H9 (cell line): ENCODE measurements around the gene IGFLR1. TPM values are rescaled to one million over a fixed set of nuclear protein-coding genes. Genes with fewer than 3 reads are reported as not detected.
"Not testable (repeated sequence)": the region's sequence is repeated elsewhere in the genome, so short reads cannot be mapped to it uniquely, and the experiment has no call there.

ENCODE experiments used
- DNase-seq: peaks from one replicate; pipeline ENCODE4 v3.0.0-alpha.2; 2017
- H2AFZ ChIP-seq: one replicate; pipeline ENCODE4 v1.6.1; 2013; ENCODE audit warnings: mild to moderate bottlenecking, low read length, control low read depth, moderate library complexity
- H2AK5ac ChIP-seq: 2 replicates; pipeline ENCODE4 v1.6.1; 2013; ENCODE audit warnings: low read length, control low read depth, mixed read lengths; ENCODE audit not compliant: insufficient read length
- H2BK120ac ChIP-seq: one replicate; pipeline ENCODE4 v1.6.1; 2013; ENCODE audit warnings: low read depth, mild to moderate bottlenecking, low read length, control low read depth, inconsistent platforms; ENCODE audit not compliant: poor library complexity, severe bottlenecking
- H2BK12ac ChIP-seq: 2 replicates; pipeline ENCODE4 v1.6.1; 2013; ENCODE audit warnings: low read length, control low read depth, mixed read lengths, low read depth; ENCODE audit not compliant: insufficient read length
- H2BK15ac ChIP-seq: 2 replicates; pipeline ENCODE4 v1.6.1; 2013; ENCODE audit warnings: low read depth, low read length, control low read depth
- H2BK20ac ChIP-seq: one replicate; pipeline ENCODE4 v1.6.1; 2013; ENCODE audit warnings: low read depth, mild to moderate bottlenecking, low read length, control low read depth, inconsistent platforms; ENCODE audit not compliant: poor library complexity, severe bottlenecking
- H2BK5ac ChIP-seq: 2 replicates; pipeline ENCODE4 v1.6.1; 2013; ENCODE audit warnings: low read length, control low read depth, mixed read lengths; ENCODE audit not compliant: insufficient read length
- H3K14ac ChIP-seq: 2 replicates; pipeline ENCODE4 v1.6.1; 2013; ENCODE audit warnings: low read length, control low read depth; ENCODE audit not compliant: insufficient read depth
- H3K18ac ChIP-seq: 2 replicates; pipeline ENCODE4 v1.6.1; 2013; ENCODE audit warnings: low read depth, mild to moderate bottlenecking, mixed read lengths, low read length, control low read depth; ENCODE audit not compliant: insufficient read length
- H3K23ac ChIP-seq: 2 replicates; pipeline ENCODE4 v1.6.1; 2013; ENCODE audit warnings: low read length, control low read depth, mixed read lengths, low read depth; ENCODE audit not compliant: insufficient read length
- H3K23me2 ChIP-seq: 2 replicates; pipeline ENCODE4 v1.6.1; 2013; ENCODE audit warnings: low read depth, mild to moderate bottlenecking, mixed read lengths, low read length, control low read depth; ENCODE audit not compliant: insufficient read length, poor library complexity, severe bottlenecking
- H3K27ac ChIP-seq: 2 replicates; pipeline ENCODE4 v1.5.1; 2013; ENCODE audit warnings: low read length, control low read depth, mixed read lengths, low read depth; ENCODE audit not compliant: insufficient read length
- H3K27me3 ChIP-seq: 2 replicates; pipeline ENCODE4 v1.6.1; 2013; ENCODE audit warnings: low read length, control low read depth, inconsistent platforms; ENCODE audit not compliant: insufficient read depth
- H3K4ac ChIP-seq: 2 replicates; pipeline ENCODE4 v1.6.1; 2013; ENCODE audit warnings: low read depth, mild to moderate bottlenecking, control low read depth, inconsistent platforms, low read length, moderate library complexity
- H3K4me1 ChIP-seq: 2 replicates; pipeline ENCODE4 v1.6.1; 2013; ENCODE audit warnings: low read length, control low read depth, inconsistent platforms; ENCODE audit not compliant: insufficient read depth
- H3K4me2 ChIP-seq: 2 replicates; pipeline ENCODE4 v1.6.1; 2013; ENCODE audit warnings: low read length, control low read depth, mixed read lengths; ENCODE audit not compliant: insufficient read length, insufficient read depth
- H3K56ac ChIP-seq: 2 replicates; pipeline ENCODE4 v1.6.1; 2013; ENCODE audit warnings: low read depth, mild to moderate bottlenecking, mixed read lengths, low read length, control low read depth; ENCODE audit not compliant: insufficient read length
- H3K79me1 ChIP-seq: 2 replicates; pipeline ENCODE4 v1.6.1; 2013; ENCODE audit warnings: low read depth, mild to moderate bottlenecking, moderate library complexity, low read length, control low read depth, inconsistent platforms; ENCODE audit not compliant: insufficient read depth, poor library complexity, severe bottlenecking
- H3K79me2 ChIP-seq: 2 replicates; pipeline ENCODE4 v1.6.1; 2013; ENCODE audit warnings: low read length, control low read depth, inconsistent platforms; ENCODE audit not compliant: insufficient read depth
- H3K9ac ChIP-seq: 2 replicates; pipeline ENCODE4 v1.6.1; 2013; ENCODE audit warnings: low read length, control low read depth, mixed read lengths; ENCODE audit not compliant: insufficient read length; ENCODE audit errors: extremely low read depth
- H3K9me3 ChIP-seq: one replicate; pipeline ENCODE4 v1.6.1; 2013; ENCODE audit warnings: low read depth, low read length, inconsistent platforms; ENCODE audit not compliant: control insufficient read depth
- H3T11ph ChIP-seq: one replicate; pipeline ENCODE4 v1.6.1; 2013; ENCODE audit warnings: mild to moderate bottlenecking, low read length, control low read depth, inconsistent platforms
- H4K20me1 ChIP-seq: one replicate; pipeline ENCODE4 v1.6.1; 2013; ENCODE audit not compliant: control insufficient read depth, insufficient read length, insufficient read depth
- H4K5ac ChIP-seq: 2 replicates; pipeline ENCODE4 v1.6.1; 2013; ENCODE audit warnings: low read depth, mild to moderate bottlenecking, mixed read lengths, low read length, control low read depth; ENCODE audit not compliant: insufficient read length
- H4K8ac ChIP-seq: replicated peaks from 2 replicates; pipeline ENCODE4 v1.6.1; 2013; ENCODE audit warnings: low read length, control low read depth, mixed read lengths, low read depth; ENCODE audit not compliant: insufficient read length
- H4K91ac ChIP-seq: 2 replicates; pipeline ENCODE4 v1.6.1; 2013; ENCODE audit warnings: low read depth, mild to moderate bottlenecking, moderate library complexity, mixed read lengths, low read length, control low read depth; ENCODE audit not compliant: insufficient read length
- H3K27ac Mint-ChIP-seq, 3 experiments: 2 replicates in 2 of 3; 3 replicates in 1 of 3; pipeline ENCODE4 v1.8.0; 2020 to 2021; ENCODE audit warnings: mixed read lengths in 3 of 3, mild to moderate bottlenecking in 1 of 3, moderate library complexity in 1 of 3
- H3K27me3 Mint-ChIP-seq: 2 replicates; pipeline ENCODE4 v1.8.0; 2021; ENCODE audit warnings: low read depth, mild to moderate bottlenecking, moderate library complexity, mixed read lengths
- H3K36me3 Mint-ChIP-seq, 3 experiments: 2 replicates in 2 of 3; 3 replicates in 1 of 3; pipeline ENCODE4 v1.8.0; 2020 to 2021; ENCODE audit warnings: low read depth in 3 of 3, mixed read lengths in 3 of 3; ENCODE audit not compliant: insufficient read depth in 1 of 3
- H3K4me1 Mint-ChIP-seq, 2 experiments: 2 replicates each; pipeline ENCODE4 v1.8.0; 2020; ENCODE audit warnings: mixed read lengths in 2 of 2
- H3K4me3 Mint-ChIP-seq, 2 experiments: 2 replicates in 1 of 2; 3 replicates in 1 of 2; pipeline ENCODE4 v1.8.0; 2020 to 2021; ENCODE audit warnings: mild to moderate bottlenecking in 2 of 2, mixed read lengths in 2 of 2, moderate library complexity in 1 of 2
- H3K9me3 Mint-ChIP-seq, 2 experiments: 2 replicates in 1 of 2; 3 replicates in 1 of 2; pipeline ENCODE4 v1.8.0; 2020; ENCODE audit warnings: mild to moderate bottlenecking in 2 of 2, mixed read lengths in 2 of 2, moderate library complexity in 1 of 2
- WGBS: extraction: QIAGEN DNeasy Blood & Tissue Kit; methylation state at CpG from one replicate; pipeline ENCODE4 v1.1.7; 2013; ENCODE audit warnings: missing lambda C conversion rate, low lambda C conversion rate, mixed read lengths; ENCODE audit not compliant: insufficient read length; ENCODE audit errors: extremely low coverage; 5-methylcytosine and 5-hydroxymethylcytosine counted together
- total RNA-seq: library from RNA; stranded (reverse); gene quantifications from 2 replicates; pipeline ENCODE4 v1.2.1, GENCODE V29; 2021
- TF ChIP-seq, protein P1 (sequence below): fragments of 200-600 bp; sonication (generic); conservative IDR thresholded peaks from 3 replicates; pipeline ENCODE4 v1.8.0; 2021; ENCODE audit warnings: antibody characterized with exemption, mild to moderate bottlenecking

The IGFLR1 gene
- total RNA-seq, 1 experiment from 2014 or later = 2.9 TPM

DNA sequence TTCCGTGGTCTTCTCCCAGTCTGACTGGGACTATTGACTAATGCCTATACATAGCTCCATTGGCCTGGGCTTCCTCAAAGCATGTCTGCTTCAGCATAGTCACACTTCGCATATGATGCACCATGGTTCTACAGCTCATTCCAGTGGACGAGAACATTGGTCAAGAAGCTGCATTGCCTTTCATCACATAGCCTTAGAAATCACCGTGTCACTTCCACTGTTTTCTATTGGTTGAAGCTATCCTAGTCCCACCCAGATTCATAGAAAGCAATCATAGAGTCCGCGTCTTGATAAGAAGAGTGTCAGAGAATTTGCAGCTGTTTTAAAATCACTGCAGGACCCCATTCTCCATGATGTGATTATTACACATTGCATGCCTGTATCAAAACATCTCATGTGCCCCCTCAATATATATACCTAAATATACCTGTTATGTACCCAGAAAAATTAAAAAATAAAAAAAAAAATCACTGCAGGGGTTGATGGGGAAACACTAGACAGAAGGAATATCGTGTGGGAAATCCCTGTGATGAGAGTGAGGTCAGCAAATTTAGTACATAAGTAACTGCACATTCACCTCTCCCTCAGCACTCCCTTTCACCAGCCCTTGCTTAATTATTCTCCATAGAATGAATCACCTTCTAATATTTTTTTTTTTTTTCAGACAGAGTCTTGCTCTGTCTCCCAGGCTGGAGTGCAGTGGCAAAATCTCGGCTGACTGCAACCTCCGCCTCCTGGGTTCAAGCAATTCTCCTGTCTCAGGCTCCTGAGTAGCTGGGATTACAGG, 31.0 kb upstream of the IGFLR1 start:
- Mint-ChIP-seq H3K36me3 (peaks cover 4 to 15% (median 9%) of the 10 kb centered on the region in 3 experiments), H3K27me3 (peaks cover 44% of the 10 kb centered on the region), H3K27ac (no peak overlapping the region), H3K4me3 (no peak overlapping the region), H3K9me3 (no peaks in the 10 kb centered on the region), H3K4me1 (peaks cover 26 to 31% of the 10 kb centered on the region in 2 experiments)
- no peak overlapping the region for H3K4me2 ChIP-seq
- no peak overlapping the region for H3K56ac ChIP-seq
- H3K79me2 ChIP-seq = no peaks in the 10 kb centered on the region
- H3K9ac ChIP-seq = no peak overlapping the region
- H2BK5ac ChIP-seq = no peak overlapping the region
- no peak overlapping the region for H2BK20ac ChIP-seq
- no peaks in the 10 kb centered on the region for H3K27me3 ChIP-seq
- no peak overlapping the region for H2BK120ac ChIP-seq
- TF ChIP-seq, protein P1, sequence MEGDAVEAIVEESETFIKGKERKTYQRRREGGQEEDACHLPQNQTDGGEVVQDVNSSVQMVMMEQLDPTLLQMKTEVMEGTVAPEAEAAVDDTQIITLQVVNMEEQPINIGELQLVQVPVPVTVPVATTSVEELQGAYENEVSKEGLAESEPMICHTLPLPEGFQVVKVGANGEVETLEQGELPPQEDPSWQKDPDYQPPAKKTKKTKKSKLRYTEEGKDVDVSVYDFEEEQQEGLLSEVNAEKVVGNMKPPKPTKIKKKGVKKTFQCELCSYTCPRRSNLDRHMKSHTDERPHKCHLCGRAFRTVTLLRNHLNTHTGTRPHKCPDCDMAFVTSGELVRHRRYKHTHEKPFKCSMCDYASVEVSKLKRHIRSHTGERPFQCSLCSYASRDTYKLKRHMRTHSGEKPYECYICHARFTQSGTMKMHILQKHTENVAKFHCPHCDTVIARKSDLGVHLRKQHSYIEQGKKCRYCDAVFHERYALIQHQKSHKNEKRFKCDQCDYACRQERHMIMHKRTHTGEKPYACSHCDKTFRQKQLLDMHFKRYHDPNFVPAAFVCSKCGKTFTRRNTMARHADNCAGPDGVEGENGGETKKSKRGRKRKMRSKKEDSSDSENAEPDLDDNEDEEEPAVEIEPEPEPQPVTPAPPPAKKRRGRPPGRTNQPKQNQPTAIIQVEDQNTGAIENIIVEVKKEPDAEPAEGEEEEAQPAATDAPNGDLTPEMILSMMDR = no peak
- H3K27ac ChIP-seq = no peak overlapping the region
- H3T11ph ChIP-seq = no peak overlapping the region
- H4K91ac ChIP-seq = no peak overlapping the region
- no peaks in the 10 kb centered on the region for H3K79me1 ChIP-seq
- no CpG with 5 or more reads among the region's 9 CpGs for WGBS
- H4K8ac ChIP-seq = no peak overlapping the region
- no peaks in the 10 kb centered on the region for H3K9me3 ChIP-seq
- no peak overlapping the region for H4K5ac ChIP-seq
- no peak overlapping the region for H2AFZ ChIP-seq
- no peak overlapping the region for H2BK15ac ChIP-seq
- no peak overlapping the region for H3K23ac ChIP-seq
- no peak for DNase-seq
- H3K18ac ChIP-seq = no peak overlapping the region
- H2BK12ac ChIP-seq = no peak overlapping the region
- H3K14ac ChIP-seq = no peak overlapping the region
- no peaks in the 10 kb centered on the region for H4K20me1 ChIP-seq
- peaks cover 5% of the 10 kb centered on the region for H3K23me2 ChIP-seq
- H3K4me1 ChIP-seq = peaks cover 5% of the 10 kb centered on the region; the same call in 1 of the 2 replicates
- no peak overlapping the region for H3K4ac ChIP-seq
- no peak overlapping the region for H2AK5ac ChIP-seq

DNA sequence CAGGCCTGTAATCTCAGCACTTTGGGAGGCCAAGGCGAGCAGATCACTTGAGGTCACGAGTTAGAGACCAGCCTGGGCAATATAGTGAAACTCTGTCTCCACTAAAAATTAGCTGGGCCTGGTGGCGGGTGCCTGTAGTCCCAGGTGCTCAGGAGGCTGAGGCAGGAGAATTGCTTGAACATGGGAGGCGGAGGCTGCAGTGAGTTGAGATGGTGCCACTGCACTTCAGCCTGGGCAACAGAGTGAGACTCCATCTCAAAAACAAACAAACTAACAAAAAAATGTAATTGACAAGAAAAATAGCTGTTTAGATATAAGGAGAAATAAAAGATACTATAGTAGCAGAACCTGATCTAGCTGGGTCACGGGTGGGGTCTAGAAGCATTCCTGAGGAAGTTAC, 30.1 kb upstream of the IGFLR1 start:
- not testable (repeated sequence) for DNase-seq, H3K4ac ChIP-seq, H4K20me1 ChIP-seq, H3K79me2 ChIP-seq, H3K27me3 ChIP-seq, H3K9me3 ChIP-seq, H3K9ac ChIP-seq, H3K4me3 Mint-ChIP-seq, H3T11ph ChIP-seq, H2BK20ac ChIP-seq, H4K5ac ChIP-seq, H3K4me2 ChIP-seq, H3K18ac ChIP-seq, H3K23me2 ChIP-seq, H2BK12ac ChIP-seq, H2BK120ac ChIP-seq, H4K8ac ChIP-seq, H2BK15ac ChIP-seq, H3K79me1 ChIP-seq, H2BK5ac ChIP-seq, H4K91ac ChIP-seq, H2AFZ ChIP-seq, H3K56ac ChIP-seq, H3K23ac ChIP-seq, H3K27ac ChIP-seq, H3K4me1 ChIP-seq, H2AK5ac ChIP-seq, H3K9me3 Mint-ChIP-seq, H3K27ac Mint-ChIP-seq, H3K14ac ChIP-seq
- Mint-ChIP-seq H3K27me3 (peaks cover 40% of the 10 kb centered on the region), H3K36me3 (peaks cover 4 to 17% (median 9%) of the 10 kb centered on the region in 3 experiments), H3K4me1 (peaks cover 27 to 30% of the 10 kb centered on the region in 2 experiments)
- no CpG with 5 or more reads among the region's 5 CpGs for WGBS
